OCI-LY1 (cell line): ENCODE results near the gene TUBE1.

ENCODE experiments used
- CTCF ChIP-seq: fragments of 200-600 bp; sonication (generic), shearing (Covaris generic); IDR thresholded peaks from 2 replicates; pipeline ENCODE4 v1.5.1; 2017; ENCODE audit warnings: mild to moderate bottlenecking, antibody characterized with exemption, low read length, moderate library complexity, mixed read lengths
- EZH2 ChIP-seq: fragments of 200-600 bp; sonication (generic), shearing (Covaris generic); IDR thresholded peaks from 2 replicates; pipeline ENCODE4 v1.8.0; 2017; ENCODE audit warnings: borderline replicate concordance, mixed run types, mild to moderate bottlenecking, antibody characterized with exemption, low read length, moderate library complexity, mixed read lengths

- TF ChIP-seq CTCF, result no peak
- no peak for TF ChIP-seq EZH2
Observed at GRCh38 chr6:112049026-112049799, 38.1 kb downstream of the TUBE1 start.
